Left renal cortex interstitium (tissue), 4 donors: Measurements from ENCODE around the gene ZNF697. TPM values are rescaled to one million over a fixed set of nuclear protein-coding genes. Genes with fewer than 3 reads are reported as not detected.

Experiments used
- polyA plus RNA-seq, 4 donors: library from polyadenylated mRNA; unstranded; fragments of 120-200 nt; gene quantifications; one replicate each; pipeline ENCODE4 v1.2.1, GENCODE V29; 2013; ENCODE audit not compliant: insufficient read length in 4 of 4

Gene ZNF697
- polyA plus RNA-seq, 4 donors = 19.4 to 22.0 (median 20.3) TPM

Other genes starting within 250 kb of the ZNF697 start
- 1 to 10 TPM in 3 of 4 donors, under 1 TPM in 1; 0.87 to 3.0 (median 2.0) TPM for gene HSD3B2, start 233.1 kb downstream of the ZNF697 start, polyA plus RNA-seq
- 1 to 10 TPM in 1 of 4 donors, under 1 TPM in 2, not detected in 1; 0.27 to 1.1 (median 0.36) TPM for gene HSD3B1, start 141.1 kb downstream of the ZNF697 start, polyA plus RNA-seq
- 100 to 1,000 TPM; 238 to 270 (median 250) TPM for gene PHGDH, start 63.7 kb upstream of the ZNF697 start, polyA plus RNA-seq
- gene HMGCS2, start 120.6 kb upstream of the ZNF697 start, polyA plus RNA-seq = 100 to 1,000 TPM in 2 of 4 donors, 10 to 100 TPM in 2; 59.3 to 112 (median 94.0) TPM
- gene REG4, start 163.2 kb upstream of the ZNF697 start, polyA plus RNA-seq = under 1 TPM; 0.71 to 0.84 (median 0.71) TPM
- gene ADAM30, start 248.2 kb upstream of the ZNF697 start, polyA plus RNA-seq = not detected